ENCODE data around the gene ACAA1.

Gene ACAA1

GRCh38 chr3:38131621-38132369 lies 5.1 kb downstream of the ACAA1 start:
- no peak overlapping the region for H4K8ac ChIP-seq (ENCODE audit: low read depth, low read length)
- no peak overlapping the region for H3K4me3 ChIP-seq (ENCODE audit: low read length)
- no peak overlapping the region for H2AK5ac ChIP-seq (ENCODE audit: low read length)
- H3K4ac ChIP-seq (ENCODE audit: low read depth, low read length) = no peak overlapping the region
- no peak overlapping the region for H3K4me2 ChIP-seq (ENCODE audit: low read length)
- no CpG with 5 or more reads among the region's 6 CpGs for WGBS (ENCODE audit: extremely low coverage, insufficient coverage, low lambda C conversion rate)
- peak; percentile 74 for DNase-seq
- no peak overlapping the region for H3K18ac ChIP-seq (ENCODE audit: low read length)
- H3K9ac ChIP-seq (ENCODE audit: low read length) = no peak overlapping the region
- H2BK120ac ChIP-seq (ENCODE audit: low read depth, low read length) = no peak overlapping the region
- H2BK5ac ChIP-seq (ENCODE audit: low read length) = no peak overlapping the region
- no peak overlapping the region for H3K27ac ChIP-seq (ENCODE audit: low read depth, low read length)
- H4K5ac ChIP-seq (ENCODE audit: low read length) = no peak overlapping the region
- H3K27me3 ChIP-seq (ENCODE audit: insufficient read depth, low read length, poor library complexity) = no peaks in the 10 kb centered on the region
- H3K4me1 ChIP-seq (ENCODE audit: control insufficient read depth, low read depth, low read length) = no peaks in the 10 kb centered on the region
- H2BK15ac ChIP-seq (replicated peaks; ENCODE audit: low read depth) = no peak overlapping the region
- no peak overlapping the region for H3K56ac ChIP-seq (ENCODE audit: low read length)
- H3K79me1 ChIP-seq (ENCODE audit: low read length) = peaks cover 10% of the 10 kb centered on the region
- no peak overlapping the region for H3K23ac ChIP-seq (ENCODE audit: low read length)
- H3K36me3 ChIP-seq (ENCODE audit: control insufficient read depth, insufficient read depth, low read length) = peaks cover 14% of the 10 kb centered on the region
- H3K79me2 ChIP-seq (ENCODE audit: control insufficient read depth, insufficient read depth, low read length) = peaks cover 7% of the 10 kb centered on the region

GRCh38 chr3:38130631-38131065 lies 6.3 kb downstream of the ACAA1 start:
- Histone ChIP-seq H3K9ac (ENCODE audit: low read length) (no peak overlapping the region), H3K4me1 (ENCODE audit: control insufficient read depth, low read depth, low read length) (no peaks in the 10 kb centered on the region), H3K23ac (ENCODE audit: low read length) (no peak overlapping the region), H3K56ac (ENCODE audit: low read length) (no peak overlapping the region), H3K36me3 (ENCODE audit: control insufficient read depth, insufficient read depth, low read length) (peaks cover 23% of the 10 kb centered on the region), H3K4ac (ENCODE audit: low read depth, low read length) (no peak overlapping the region), H3K27ac (ENCODE audit: low read depth, low read length) (no peak overlapping the region), H3K4me3 (ENCODE audit: low read length) (no peak overlapping the region), H2BK120ac (ENCODE audit: low read depth, low read length) (no peak overlapping the region), H3K18ac (ENCODE audit: low read length) (no peak overlapping the region), H2BK15ac (replicated peaks; ENCODE audit: low read depth) (no peak overlapping the region), H4K8ac (ENCODE audit: low read depth, low read length) (no peak overlapping the region), H3K4me2 (ENCODE audit: low read length) (no peak overlapping the region), H4K5ac (ENCODE audit: low read length) (no peak overlapping the region), H3K79me1 (ENCODE audit: low read length) (peaks cover 4% of the 10 kb centered on the region), H3K27me3 (ENCODE audit: insufficient read depth, low read length, poor library complexity) (no peaks in the 10 kb centered on the region), H2AK5ac (ENCODE audit: low read length) (no peak overlapping the region), H2BK5ac (ENCODE audit: low read length) (no peak overlapping the region), H3K79me2 (ENCODE audit: control insufficient read depth, insufficient read depth, low read length) (no peaks in the 10 kb centered on the region)
- DNase-seq = no peak
- WGBS (ENCODE audit: extremely low coverage, insufficient coverage, low lambda C conversion rate) = no CpG with 5 or more reads among the region's 3 CpGs

GRCh38 chr3:38129058-38129457 lies 7.9 kb downstream of the ACAA1 start:
- no peaks in the 10 kb centered on the region for H3K27me3 ChIP-seq (ENCODE audit: insufficient read depth, low read length, poor library complexity)
- no peak overlapping the region for H3K4ac ChIP-seq (ENCODE audit: low read depth, low read length)
- H2BK5ac ChIP-seq (ENCODE audit: low read length) = no peak overlapping the region
- H3K79me1 ChIP-seq (ENCODE audit: low read length) = peaks cover under 1% of the 10 kb centered on the region
- H3K79me2 ChIP-seq (ENCODE audit: control insufficient read depth, insufficient read depth, low read length) = no peaks in the 10 kb centered on the region
- H2BK120ac ChIP-seq (ENCODE audit: low read depth, low read length) = no peak overlapping the region
- H3K18ac ChIP-seq (ENCODE audit: low read length) = no peak overlapping the region
- H3K27ac ChIP-seq (ENCODE audit: low read depth, low read length) = no peak overlapping the region
- H2BK15ac ChIP-seq (replicated peaks; ENCODE audit: low read depth) = no peak overlapping the region
- no peak overlapping the region for H3K9ac ChIP-seq (ENCODE audit: low read length)
- no peak overlapping the region for H2AK5ac ChIP-seq (ENCODE audit: low read length)
- H4K8ac ChIP-seq (ENCODE audit: low read depth, low read length) = no peak overlapping the region
- H3K4me2 ChIP-seq (ENCODE audit: low read length) = no peak overlapping the region
- H3K4me1 ChIP-seq (ENCODE audit: control insufficient read depth, low read depth, low read length) = no peaks in the 10 kb centered on the region
- no peak for DNase-seq
- H4K5ac ChIP-seq (ENCODE audit: low read length) = no peak overlapping the region
- no peak overlapping the region for H3K23ac ChIP-seq (ENCODE audit: low read length)
- no peak overlapping the region for H3K56ac ChIP-seq (ENCODE audit: low read length)
- no CpG with 5 or more reads among the region's 5 CpGs for WGBS (ENCODE audit: extremely low coverage, insufficient coverage, low lambda C conversion rate)
- H3K36me3 ChIP-seq (ENCODE audit: control insufficient read depth, insufficient read depth, low read length) = peaks cover 23% of the 10 kb centered on the region
- H3K4me3 ChIP-seq (ENCODE audit: low read length) = no peak overlapping the region

- H3K36me3 ChIP-seq (ENCODE audit: control insufficient read depth, insufficient read depth, low read length) = peaks cover 23% of the 10 kb centered on the region
- H3K23ac ChIP-seq (ENCODE audit: low read length) = no peak overlapping the region
- no peak overlapping the region for H3K27ac ChIP-seq (ENCODE audit: low read depth, low read length)
- no peaks in the 10 kb centered on the region for H3K79me2 ChIP-seq (ENCODE audit: control insufficient read depth, insufficient read depth, low read length)
- no peak overlapping the region for H4K8ac ChIP-seq (ENCODE audit: low read depth, low read length)
- H2BK15ac ChIP-seq (replicated peaks; ENCODE audit: low read depth) = no peak overlapping the region
- no peak overlapping the region for H3K56ac ChIP-seq (ENCODE audit: low read length)
- H3K4me3 ChIP-seq (ENCODE audit: low read length) = no peak overlapping the region
- no peak overlapping the region for H2BK5ac ChIP-seq (ENCODE audit: low read length)
- no peak overlapping the region for H2BK120ac ChIP-seq (ENCODE audit: low read depth, low read length)
- H3K27me3 ChIP-seq (ENCODE audit: insufficient read depth, low read length, poor library complexity) = no peaks in the 10 kb centered on the region
- no peak overlapping the region for H3K18ac ChIP-seq (ENCODE audit: low read length)
- no CpG with 5 or more reads among the region's 1 CpG for WGBS (ENCODE audit: extremely low coverage, insufficient coverage, low lambda C conversion rate)
- H3K4me2 ChIP-seq (ENCODE audit: low read length) = no peak overlapping the region
- no peaks in the 10 kb centered on the region for H3K79me1 ChIP-seq (ENCODE audit: low read length)
- H2AK5ac ChIP-seq (ENCODE audit: low read length) = no peak overlapping the region
- no peaks in the 10 kb centered on the region for H3K4me1 ChIP-seq (ENCODE audit: control insufficient read depth, low read depth, low read length)
- H3K4ac ChIP-seq (ENCODE audit: low read depth, low read length) = no peak overlapping the region
- no peak overlapping the region for H3K9ac ChIP-seq (ENCODE audit: low read length)
- no peak for DNase-seq
- no peak overlapping the region for H4K5ac ChIP-seq (ENCODE audit: low read length)
These were observed 8.6 kb downstream of the ACAA1 start for GRCh38 chr3:38128303-38128655.

GRCh38 chr3:38127611-38128302 lies 9.2 kb downstream of the ACAA1 start:
- Histone ChIP-seq H3K23ac (ENCODE audit: low read length) (no peak overlapping the region), H3K4me2 (ENCODE audit: low read length) (no peak overlapping the region), H3K36me3 (ENCODE audit: control insufficient read depth, insufficient read depth, low read length) (peaks cover 26% of the 10 kb centered on the region), H3K4ac (ENCODE audit: low read depth, low read length) (no peak overlapping the region), H3K4me3 (ENCODE audit: low read length) (no peak overlapping the region), H3K56ac (ENCODE audit: low read length) (no peak overlapping the region), H2BK120ac (ENCODE audit: low read depth, low read length) (no peak overlapping the region), H3K79me2 (ENCODE audit: control insufficient read depth, insufficient read depth, low read length) (no peaks in the 10 kb centered on the region), H3K9ac (ENCODE audit: low read length) (no peak overlapping the region), H2AK5ac (ENCODE audit: low read length) (no peak overlapping the region), H3K18ac (ENCODE audit: low read length) (no peak overlapping the region), H2BK15ac (replicated peaks; ENCODE audit: low read depth) (no peak overlapping the region), H3K27ac (ENCODE audit: low read depth, low read length) (no peak overlapping the region), H4K8ac (ENCODE audit: low read depth, low read length) (no peak overlapping the region), H3K4me1 (ENCODE audit: control insufficient read depth, low read depth, low read length) (no peaks in the 10 kb centered on the region), H4K5ac (ENCODE audit: low read length) (no peak overlapping the region), H3K27me3 (ENCODE audit: insufficient read depth, low read length, poor library complexity) (no peaks in the 10 kb centered on the region), H3K79me1 (ENCODE audit: low read length) (no peaks in the 10 kb centered on the region), H2BK5ac (ENCODE audit: low read length) (no peak overlapping the region)
- DNase-seq = no peak
- WGBS (ENCODE audit: extremely low coverage, insufficient coverage, low lambda C conversion rate) = no CpG with 5 or more reads among the region's 4 CpGs
